Fibroblast of villous mesenchyme (primary cell): ENCODE data around the gene HES4. TPM values are rescaled to one million over a fixed set of nuclear protein-coding genes. Genes with fewer than 3 reads are reported as not detected.
"Not testable (repeated sequence)": the region's sequence is repeated elsewhere in the genome, so short reads cannot be mapped to it uniquely, and the experiment has no call there.

ENCODE experiments used
- DNase-seq: peaks from one replicate; pipeline ENCODE4 v3.0.0-alpha.2; 2010; ENCODE audit warnings: low read depth
- H3K4me3 ChIP-seq: 2 replicates; pipeline ENCODE4 v1.5.1; 2011; ENCODE audit warnings: low read depth, mild to moderate bottlenecking, low read length
- total RNA-seq: library from RNA; depleted of rRNA; stranded (reverse); fragments of >200 nt; gene quantifications from 2 replicates; pipeline ENCODE4 v1.2.3, GENCODE V29; 2012
- TF ChIP-seq, protein P1 (sequence below): IDR thresholded peaks from 2 replicates; pipeline ENCODE4 v1.5.1; 2012; ENCODE audit warnings: low read depth, mild to moderate bottlenecking, low read length; ENCODE audit not compliant: insufficient read depth

The HES4 gene
- total RNA-seq, 1 donor = 2.2 TPM

DNA sequence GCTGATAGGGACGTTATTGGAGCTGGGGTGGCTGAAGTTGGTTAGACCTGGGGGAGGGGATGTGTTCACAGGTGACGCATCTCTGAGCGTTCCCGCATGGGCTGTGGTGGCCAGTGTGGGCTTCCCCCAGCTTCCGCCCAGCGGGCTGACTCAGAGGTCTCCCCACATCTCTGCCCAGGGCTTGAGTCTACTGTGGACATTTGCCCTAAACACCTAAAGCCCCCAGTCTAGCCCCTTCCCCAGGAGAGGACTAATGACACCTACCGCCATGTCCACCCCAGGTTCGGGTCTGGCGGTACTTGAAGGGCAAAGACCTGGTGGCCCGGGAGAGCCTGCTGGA lies 22.0 kb upstream of the HES4 start:
- TF ChIP-seq, protein P1, sequence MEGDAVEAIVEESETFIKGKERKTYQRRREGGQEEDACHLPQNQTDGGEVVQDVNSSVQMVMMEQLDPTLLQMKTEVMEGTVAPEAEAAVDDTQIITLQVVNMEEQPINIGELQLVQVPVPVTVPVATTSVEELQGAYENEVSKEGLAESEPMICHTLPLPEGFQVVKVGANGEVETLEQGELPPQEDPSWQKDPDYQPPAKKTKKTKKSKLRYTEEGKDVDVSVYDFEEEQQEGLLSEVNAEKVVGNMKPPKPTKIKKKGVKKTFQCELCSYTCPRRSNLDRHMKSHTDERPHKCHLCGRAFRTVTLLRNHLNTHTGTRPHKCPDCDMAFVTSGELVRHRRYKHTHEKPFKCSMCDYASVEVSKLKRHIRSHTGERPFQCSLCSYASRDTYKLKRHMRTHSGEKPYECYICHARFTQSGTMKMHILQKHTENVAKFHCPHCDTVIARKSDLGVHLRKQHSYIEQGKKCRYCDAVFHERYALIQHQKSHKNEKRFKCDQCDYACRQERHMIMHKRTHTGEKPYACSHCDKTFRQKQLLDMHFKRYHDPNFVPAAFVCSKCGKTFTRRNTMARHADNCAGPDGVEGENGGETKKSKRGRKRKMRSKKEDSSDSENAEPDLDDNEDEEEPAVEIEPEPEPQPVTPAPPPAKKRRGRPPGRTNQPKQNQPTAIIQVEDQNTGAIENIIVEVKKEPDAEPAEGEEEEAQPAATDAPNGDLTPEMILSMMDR = no peak
- no peak overlapping the region for H3K4me3 ChIP-seq
- DNase-seq = no peak

DNA sequence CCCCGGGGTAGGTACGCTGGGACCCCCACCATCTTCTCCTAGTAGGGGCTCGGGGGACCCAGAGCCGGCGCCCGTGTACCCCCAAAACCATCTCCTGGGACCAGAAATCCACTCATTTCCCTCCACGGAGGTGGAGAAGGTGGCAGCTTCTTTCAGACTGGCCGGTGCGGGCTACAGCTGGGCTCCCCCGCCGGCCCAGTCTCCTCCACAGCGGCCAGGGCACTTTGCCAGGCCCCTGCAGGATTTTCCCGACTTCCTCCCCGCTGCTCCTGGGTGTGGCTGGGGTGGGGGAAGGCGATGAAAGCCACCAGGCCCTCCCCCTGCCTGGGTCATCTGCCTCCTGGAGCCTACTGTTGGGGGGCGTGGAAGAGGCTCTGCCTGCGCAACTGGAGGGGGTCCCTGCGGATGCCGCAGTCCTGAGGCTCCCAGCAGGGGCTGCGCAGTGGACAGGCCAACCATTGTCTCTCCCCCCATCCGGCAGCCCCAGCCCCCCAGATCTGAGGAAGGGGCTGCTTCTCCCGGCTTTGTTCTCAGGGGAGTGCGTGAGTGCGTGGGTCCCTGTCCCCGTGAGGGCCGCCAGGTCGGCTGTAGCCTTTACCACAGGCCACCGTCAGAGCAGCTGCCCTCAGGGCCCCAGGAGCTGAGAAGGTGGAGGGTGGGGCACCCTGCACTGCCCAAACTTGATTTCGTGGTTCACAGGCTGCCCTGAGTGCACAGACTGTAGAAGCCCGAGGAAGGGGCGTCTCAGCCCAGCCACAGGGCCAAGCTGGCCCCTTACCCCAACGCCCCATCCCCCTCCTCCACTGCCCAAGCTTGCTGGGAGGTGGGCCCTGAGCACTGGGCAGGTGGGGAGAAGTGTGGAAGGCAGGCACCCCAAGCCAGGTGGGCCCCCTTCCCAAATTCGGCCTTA lies 21.4 kb upstream of the HES4 start:
- peak; percentile 74 for DNase-seq
- H3K4me3 ChIP-seq = peak overlapping the region; percentile 66
- TF ChIP-seq, protein P1 = no peak

DNA sequence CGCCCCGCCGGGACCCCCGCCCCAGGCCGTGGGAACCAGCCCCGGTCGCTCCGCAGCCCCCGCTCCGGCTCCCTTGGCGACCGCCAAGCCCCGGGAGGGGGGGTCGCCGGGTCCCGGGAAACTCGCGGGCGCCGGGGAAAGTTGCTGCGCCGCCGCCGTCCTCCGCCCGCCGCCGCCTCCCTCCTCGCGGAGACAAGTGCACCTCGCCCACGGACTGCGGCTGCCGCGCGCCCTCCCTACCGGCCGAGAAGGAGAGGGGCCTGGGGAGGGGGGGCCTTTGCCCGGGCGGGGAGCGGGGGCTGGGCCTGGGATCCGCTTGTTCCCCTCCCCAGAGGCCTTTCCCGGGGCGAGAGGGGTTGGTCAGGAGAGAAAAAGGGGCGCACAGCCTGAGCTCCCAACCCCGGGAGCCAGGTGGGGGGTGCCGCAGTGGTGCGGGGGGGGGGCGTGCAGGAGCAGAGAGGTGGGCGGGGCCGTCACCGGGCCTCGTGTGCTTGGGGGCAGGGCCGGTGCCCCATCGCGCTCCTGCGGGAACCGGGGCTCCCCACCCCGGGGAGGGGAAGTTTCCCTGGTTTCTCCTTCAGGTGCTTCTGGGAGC lies 20.6 kb upstream of the HES4 start:
- TF ChIP-seq, protein P1 = no peak
- DNase-seq = no peak
- H3K4me3 ChIP-seq = peak overlapping the region; percentile 66

DNA sequence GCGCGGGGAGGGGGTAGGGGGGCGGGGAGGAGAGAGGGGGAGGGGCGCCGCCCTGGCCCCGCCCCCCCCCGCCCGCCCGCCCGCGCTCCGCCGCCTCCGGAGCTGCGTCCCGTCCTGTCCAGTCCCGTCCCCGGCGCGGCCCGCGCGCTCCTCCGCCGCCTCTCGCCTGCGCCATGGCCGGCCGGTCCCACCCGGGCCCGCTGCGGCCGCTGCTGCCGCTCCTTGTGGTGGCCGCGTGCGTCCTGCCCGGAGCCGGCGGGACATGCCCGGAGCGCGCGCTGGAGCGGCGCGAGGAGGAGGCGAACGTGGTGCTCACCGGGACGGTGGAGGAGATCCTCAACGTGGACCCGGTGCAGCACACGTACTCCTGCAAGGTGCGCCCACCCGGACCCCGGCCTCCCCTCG lies 20.1 kb upstream of the HES4 start, which contains the start of gene AGRN:
AGRN (plus strand) TSS at position 121 of the 405 bp plus-strand sequence; CDS start at position 174, 53 bp downstream.
- H3K4me3 ChIP-seq = peak within 1 kb of the TSS; percentile 66
- DNase-seq = peak; percentile 17
- TF ChIP-seq, protein P1 = no peak

DNA sequence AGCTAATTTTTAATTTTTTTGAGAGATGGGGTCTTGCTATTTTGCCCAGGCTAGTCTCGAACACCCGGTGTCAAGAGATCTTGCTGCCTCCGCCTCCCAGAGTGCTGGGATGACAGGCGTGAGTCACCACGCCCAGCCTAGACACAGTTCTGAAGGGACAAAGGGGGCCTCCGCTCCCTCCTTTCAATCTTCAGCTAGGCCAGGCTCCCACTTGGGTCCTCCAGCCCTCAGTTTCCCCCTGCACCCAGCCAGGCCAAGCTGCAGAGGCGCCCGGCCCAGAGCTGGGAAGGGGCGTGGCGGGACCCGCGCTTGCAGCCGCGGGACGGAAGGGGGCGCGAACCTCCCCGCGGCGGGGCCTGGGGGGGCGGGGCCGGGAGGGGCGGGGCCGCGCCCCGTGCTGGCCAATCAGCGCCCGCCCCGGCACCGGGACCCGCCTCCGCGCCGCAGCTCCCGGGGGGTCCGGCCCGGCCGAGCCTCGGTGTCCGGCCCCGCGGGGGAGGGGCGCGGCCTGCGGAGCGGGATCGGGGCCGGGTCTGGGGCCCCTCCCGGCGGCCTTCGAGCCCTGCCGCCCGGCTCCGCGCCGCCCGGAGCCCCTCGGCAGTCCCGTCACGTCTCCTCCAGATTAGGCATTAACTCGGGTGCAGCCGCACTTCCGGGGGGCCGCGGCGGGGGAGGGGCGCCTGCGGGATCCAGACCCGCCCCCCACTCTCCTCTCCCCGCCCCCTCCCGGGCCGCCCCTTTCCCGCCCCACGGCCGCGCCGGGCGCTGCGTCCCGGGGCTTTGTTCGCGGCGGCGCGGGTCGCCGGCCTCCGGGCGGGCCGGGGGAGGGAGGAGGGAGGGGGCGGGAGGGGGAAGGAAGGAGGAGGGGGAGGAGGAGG lies 19.5 kb upstream of the HES4 start:
- TF ChIP-seq, protein P1 = peak; percentile 40
- peak; percentile 87 for DNase-seq
- H3K4me3 ChIP-seq = peak overlapping the region; percentile 50

DNA sequence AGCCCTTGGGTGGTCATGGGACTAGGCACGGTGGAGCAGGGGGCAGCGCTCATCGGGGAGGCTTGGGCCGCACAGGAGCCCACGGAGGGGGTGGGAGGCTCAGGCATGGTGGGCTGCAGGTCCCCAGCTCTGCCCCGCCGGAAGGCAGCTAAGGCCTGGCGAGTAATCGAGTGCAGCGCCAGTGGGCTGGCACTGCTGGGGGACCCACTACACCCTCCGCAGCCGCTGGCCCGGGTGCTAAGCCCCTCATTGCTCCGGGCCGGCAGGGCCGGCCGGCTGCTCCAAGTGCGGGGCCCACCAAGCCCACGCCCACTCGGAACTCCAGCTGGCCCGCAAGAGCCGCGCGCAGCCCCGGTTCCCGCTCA lies 18.4 kb upstream of the HES4 start:
- H3K4me3 ChIP-seq, DNase-seq: not testable (repeated sequence)

DNA sequence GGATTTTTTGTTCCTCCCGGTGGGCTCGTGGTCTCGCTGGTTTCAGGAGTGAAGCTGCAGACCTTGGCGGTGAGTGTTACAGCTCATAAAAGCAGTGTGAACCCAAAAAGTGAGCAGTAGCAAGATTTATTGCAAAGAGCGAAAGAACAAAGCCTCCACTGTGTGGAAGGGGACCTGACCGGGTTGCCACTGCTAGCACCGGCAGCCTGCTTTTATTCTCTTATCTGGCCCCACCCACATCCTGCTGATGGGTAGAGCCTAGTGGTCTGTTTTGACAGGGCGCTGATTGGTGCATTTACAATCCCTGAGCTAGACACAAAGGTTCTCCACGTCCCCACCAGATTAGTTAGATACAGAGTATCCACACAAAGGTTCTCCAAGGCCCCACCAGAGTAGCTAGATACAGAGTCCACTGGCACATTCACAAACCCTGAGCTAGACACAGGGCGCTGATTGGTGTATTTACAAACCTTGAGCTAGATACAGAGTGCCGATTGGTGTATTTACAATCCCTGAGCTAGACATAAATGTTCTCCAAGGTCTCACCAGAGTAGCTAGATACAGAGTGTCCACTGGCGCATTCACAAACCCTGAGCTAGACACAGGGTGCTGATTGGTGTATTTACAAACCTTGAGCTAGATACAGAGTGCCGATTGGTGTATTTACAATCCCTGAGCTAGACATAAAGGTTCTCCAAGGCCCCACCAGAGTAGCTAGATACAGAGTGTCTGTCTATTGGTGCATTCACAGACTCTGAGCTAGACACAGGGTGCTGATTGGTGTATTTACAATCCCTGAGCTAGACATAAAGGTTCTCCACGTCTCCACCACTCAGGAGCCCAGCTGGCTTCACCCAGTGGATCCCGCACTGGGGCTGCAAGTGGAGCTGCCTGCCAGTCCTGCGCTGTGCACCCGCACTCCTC lies 17.8 kb upstream of the HES4 start:
- H3K4me3 ChIP-seq, DNase-seq: not testable (repeated sequence)
